Activated T-helper 9 cell treated with anti-CD3 and anti-CD28 coated beads, Interleukin-2, amount 50 U/mL, for 16 hours (primary cell): Measurements from ENCODE around the gene ATRNL1.
"Not testable (repeated sequence)": the region's sequence is repeated elsewhere in the genome, so short reads cannot be mapped to it uniquely, and the experiment has no call there.

Experiments
- DNase-seq: peaks from one replicate; pipeline ENCODE4 v3.0.0-alpha.2; 2020; ENCODE audit warnings: low read depth

ATRNL1 gene

GRCh38 chr10:115092555-115093285, 445 bp upstream of the ATRNL1 start:
- DNase-seq = no peak

GRCh38 chr10:115093776-115094408, 727 bp downstream of the ATRNL1 start:
- no peak for DNase-seq

- no peak for DNase-seq
Observed at GRCh38 chr10:115094416-115095140, 1.4 kb downstream of the ATRNL1 start.

- DNase-seq = no peak
Observed at GRCh38 chr10:115095758-115096157, 2.6 kb downstream of the ATRNL1 start.

- no peak for DNase-seq
Observed at GRCh38 chr10:115103700-115104099, 10.5 kb downstream of the ATRNL1 start.

GRCh38 chr10:115105411-115105810, 12.2 kb downstream of the ATRNL1 start:
- not testable (repeated sequence) for DNase-seq

- DNase-seq = no peak
Observed at GRCh38 chr10:115107830-115108229, 14.7 kb downstream of the ATRNL1 start.

GRCh38 chr10:115117301-115117700, 24.1 kb downstream of the ATRNL1 start:
- DNase-seq = no peak

- no peak for DNase-seq
Observed at GRCh38 chr10:115118346-115118745, 25.2 kb downstream of the ATRNL1 start.

GRCh38 chr10:115125505-115125904, 32.3 kb downstream of the ATRNL1 start:
- no peak for DNase-seq

GRCh38 chr10:115129752-115130151, 36.6 kb downstream of the ATRNL1 start:
- no peak for DNase-seq

- DNase-seq = no peak
Observed at GRCh38 chr10:115136616-115137015, 43.5 kb downstream of the ATRNL1 start.

- no peak for DNase-seq
Observed at GRCh38 chr10:115141254-115141653, 48.1 kb downstream of the ATRNL1 start.

GRCh38 chr10:115157357-115157756, 64.2 kb downstream of the ATRNL1 start:
- no peak for DNase-seq

- no peak for DNase-seq
Observed at GRCh38 chr10:115163129-115163528, 70.0 kb downstream of the ATRNL1 start.

- DNase-seq = no peak
Observed at GRCh38 chr10:115164220-115164619, 71.1 kb downstream of the ATRNL1 start.

- no peak for DNase-seq
Observed at GRCh38 chr10:115167751-115168150, 74.6 kb downstream of the ATRNL1 start.

GRCh38 chr10:115171392-115171960, 78.3 kb downstream of the ATRNL1 start:
- DNase-seq = no peak

- DNase-seq = no peak
Observed at GRCh38 chr10:115173915-115174443, 80.8 kb downstream of the ATRNL1 start.

GRCh38 chr10:115207276-115207675, 114.1 kb downstream of the ATRNL1 start:
- DNase-seq = not testable (repeated sequence)

GRCh38 chr10:115209133-115209532, 116.0 kb downstream of the ATRNL1 start:
- DNase-seq = no peak

- no peak for DNase-seq
Observed at GRCh38 chr10:115214829-115215228, 121.7 kb downstream of the ATRNL1 start.
